Measurements from ENCODE around the gene STK10. TPM values are rescaled to one million over a fixed set of nuclear protein-coding genes. Genes with fewer than 3 reads are reported as not detected.

The STK10 gene
- total RNA-seq, 2 donors from 2014 or later = 403 to 408 TPM

- no peaks in the 10 kb centered on the region for H3K9me3 ChIP-seq (ENCODE audit: control insufficient read depth, low read length, poor library complexity, severe bottlenecking)
- H3K4me3 Mint-ChIP-seq = no peak overlapping the region
- H3K4me1 Mint-ChIP-seq = peaks cover 16% of the 10 kb centered on the region
- DNase-seq (no peak), ATAC-seq (no peak)
- no peaks in the 10 kb centered on the region for H3K27me3 Mint-ChIP-seq
- H3K27ac Mint-ChIP-seq = peak overlapping the region; percentile 73
- peaks cover 10% of the 10 kb centered on the region for H3K36me3 Mint-ChIP-seq (ENCODE audit: low read depth)
These were observed 138.7 kb downstream of the STK10 start for GRCh38 chr5:172049226-172049796.

GRCh38 chr5:172048539-172049101, 139.4 kb downstream of the STK10 start:
- ATAC-seq = no peak
- no peaks in the 10 kb centered on the region for H3K9me3 ChIP-seq (ENCODE audit: control insufficient read depth, low read length, poor library complexity, severe bottlenecking)
- Mint-ChIP-seq H3K4me1 (peaks cover 16% of the 10 kb centered on the region), H3K36me3 (ENCODE audit: low read depth) (peaks cover 10% of the 10 kb centered on the region), H3K27ac (peak overlapping the region; percentile 73), H3K27me3 (no peaks in the 10 kb centered on the region), H3K4me3 (no peak overlapping the region)
- no peak for DNase-seq

GRCh38 chr5:172048170-172048422, 139.9 kb downstream of the STK10 start:
- no peak overlapping the region for H3K4me3 Mint-ChIP-seq
- no peak for ATAC-seq
- DNase-seq = no peak
- peaks cover 16% of the 10 kb centered on the region for H3K4me1 Mint-ChIP-seq
- no peaks in the 10 kb centered on the region for H3K27me3 Mint-ChIP-seq
- no peaks in the 10 kb centered on the region for H3K9me3 ChIP-seq (ENCODE audit: control insufficient read depth, low read length, poor library complexity, severe bottlenecking)
- peaks cover 10% of the 10 kb centered on the region for H3K36me3 Mint-ChIP-seq (ENCODE audit: low read depth)
- peak overlapping the region; percentile 73 for H3K27ac Mint-ChIP-seq

GRCh38 chr5:172046593-172046992, 141.4 kb downstream of the STK10 start:
- H3K9me3 ChIP-seq (ENCODE audit: control insufficient read depth, low read length, poor library complexity, severe bottlenecking) = no peaks in the 10 kb centered on the region
- no peak for DNase-seq
- peaks cover 8% of the 10 kb centered on the region for H3K36me3 Mint-ChIP-seq (ENCODE audit: low read depth)
- H3K27ac Mint-ChIP-seq = no peak overlapping the region
- H3K27me3 Mint-ChIP-seq = no peaks in the 10 kb centered on the region
- H3K4me3 Mint-ChIP-seq = no peak overlapping the region
- no peak for ATAC-seq
- H3K4me1 Mint-ChIP-seq = peaks cover 16% of the 10 kb centered on the region

- no peak for DNase-seq
- no peaks in the 10 kb centered on the region for H3K27me3 Mint-ChIP-seq
- no peak for ATAC-seq
- peaks cover 7% of the 10 kb centered on the region for H3K36me3 Mint-ChIP-seq (ENCODE audit: low read depth)
- H3K27ac Mint-ChIP-seq = peak overlapping the region; percentile 78
- peak overlapping the region; percentile 57 for H3K4me3 Mint-ChIP-seq
- no peaks in the 10 kb centered on the region for H3K9me3 ChIP-seq (ENCODE audit: control insufficient read depth, low read length, poor library complexity, severe bottlenecking)
- H3K4me1 Mint-ChIP-seq = peaks cover 16% of the 10 kb centered on the region
These were observed 142.8 kb downstream of the STK10 start for GRCh38 chr5:172045315-172045632.

- Mint-ChIP-seq H3K4me3 (peak overlapping the region; percentile 57), H3K27ac (peak overlapping the region; percentile 78), H3K36me3 (ENCODE audit: low read depth) (peaks cover 7% of the 10 kb centered on the region), H3K27me3 (no peaks in the 10 kb centered on the region), H3K4me1 (peaks cover 21% of the 10 kb centered on the region)
- no peak for ATAC-seq
- DNase-seq = no peak
- H3K9me3 ChIP-seq (ENCODE audit: control insufficient read depth, low read length, poor library complexity, severe bottlenecking) = no peaks in the 10 kb centered on the region
These were observed 143.3 kb downstream of the STK10 start for GRCh38 chr5:172044631-172045314.

- H3K9me3 ChIP-seq (ENCODE audit: control insufficient read depth, low read length, poor library complexity, severe bottlenecking) = no peaks in the 10 kb centered on the region
- no peaks in the 10 kb centered on the region for H3K27me3 Mint-ChIP-seq
- H3K4me3 Mint-ChIP-seq = peak overlapping the region; percentile 47
- H3K27ac Mint-ChIP-seq = peak overlapping the region; percentile 78
- peaks cover 2% of the 10 kb centered on the region for H3K36me3 Mint-ChIP-seq (ENCODE audit: low read depth)
- H3K4me1 Mint-ChIP-seq = peaks cover 17% of the 10 kb centered on the region
- DNase-seq = no peak
- no peak for ATAC-seq
These were observed 144.2 kb downstream of the STK10 start for GRCh38 chr5:172043865-172044264.

- H3K27ac Mint-ChIP-seq = peak overlapping the region; percentile 78
- H3K4me1 Mint-ChIP-seq = peaks cover 13% of the 10 kb centered on the region
- DNase-seq (no peak), ATAC-seq (peak; percentile 19)
- no peaks in the 10 kb centered on the region for H3K9me3 ChIP-seq (ENCODE audit: control insufficient read depth, low read length, poor library complexity, severe bottlenecking)
- H3K27me3 Mint-ChIP-seq = no peaks in the 10 kb centered on the region
- H3K36me3 Mint-ChIP-seq (ENCODE audit: low read depth) = no peaks in the 10 kb centered on the region
- no peak overlapping the region for H3K4me3 Mint-ChIP-seq
These were observed 145.8 kb downstream of the STK10 start for GRCh38 chr5:172042183-172042582.

- ATAC-seq = no peak
- Mint-ChIP-seq H3K27ac (no peak overlapping the region), H3K4me3 (no peak overlapping the region)
These were observed 149.9 kb downstream of the STK10 start for GRCh38 chr5:172038167-172038566.

GRCh38 chr5:172035049-172035448, 153.0 kb downstream of the STK10 start:
- Mint-ChIP-seq H3K36me3 (ENCODE audit: low read depth) (peaks cover 5% of the 10 kb centered on the region), H3K4me3 (no peak overlapping the region), H3K4me1 (peaks cover 16% of the 10 kb centered on the region), H3K27me3 (no peaks in the 10 kb centered on the region), H3K27ac (peak overlapping the region; percentile 6)
- no peaks in the 10 kb centered on the region for H3K9me3 ChIP-seq (ENCODE audit: control insufficient read depth, low read length, poor library complexity, severe bottlenecking)
- ATAC-seq (no peak), DNase-seq (no peak)

More at GRCh38 chr5:172038167-172038566, 149.9 kb downstream of the STK10 start:
- H3K36me3 Mint-ChIP-seq (ENCODE audit: low read depth) = peaks cover 2% of the 10 kb centered on the region
- no peaks in the 10 kb centered on the region for H3K9me3 ChIP-seq (ENCODE audit: control insufficient read depth, low read length, poor library complexity, severe bottlenecking)
- H3K4me1 Mint-ChIP-seq = peaks cover 18% of the 10 kb centered on the region
- no peaks in the 10 kb centered on the region for H3K27me3 Mint-ChIP-seq
- DNase-seq = no peak

- H3K9me3 ChIP-seq (ENCODE audit: control insufficient read depth, low read length, poor library complexity, severe bottlenecking) = no peaks in the 10 kb centered on the region
- H3K4me1 Mint-ChIP-seq = peaks cover 8% of the 10 kb centered on the region
- ATAC-seq (no peak), DNase-seq (no peak)
- peaks cover 5% of the 10 kb centered on the region for H3K36me3 Mint-ChIP-seq (ENCODE audit: low read depth)
- no peaks in the 10 kb centered on the region for H3K27me3 Mint-ChIP-seq
- H3K27ac Mint-ChIP-seq = no peak overlapping the region
- H3K4me3 Mint-ChIP-seq = no peak overlapping the region
These were observed 156.0 kb downstream of the STK10 start for GRCh38 chr5:172031894-172032461.

GRCh38 chr5:172029876-172030275, 158.1 kb downstream of the STK10 start:
- no peak for DNase-seq
- H3K4me1 Mint-ChIP-seq = peaks cover 3% of the 10 kb centered on the region
- H3K9me3 ChIP-seq (ENCODE audit: control insufficient read depth, low read length, poor library complexity, severe bottlenecking) = no peaks in the 10 kb centered on the region
- no peaks in the 10 kb centered on the region for H3K27me3 Mint-ChIP-seq
- peaks cover 5% of the 10 kb centered on the region for H3K36me3 Mint-ChIP-seq (ENCODE audit: low read depth)
- no peak overlapping the region for H3K27ac Mint-ChIP-seq
- ATAC-seq = no peak
- H3K4me3 Mint-ChIP-seq = no peak overlapping the region

- ATAC-seq (no peak), DNase-seq (no peak)
- H3K27me3 Mint-ChIP-seq = no peaks in the 10 kb centered on the region
- H3K4me1 Mint-ChIP-seq = no peaks in the 10 kb centered on the region
- peaks cover 5% of the 10 kb centered on the region for H3K36me3 Mint-ChIP-seq (ENCODE audit: low read depth)
- H3K9me3 ChIP-seq (ENCODE audit: control insufficient read depth, low read length, poor library complexity, severe bottlenecking) = no peaks in the 10 kb centered on the region
- H3K27ac Mint-ChIP-seq = no peak overlapping the region
- H3K4me3 Mint-ChIP-seq = no peak overlapping the region
These were observed 159.9 kb downstream of the STK10 start for GRCh38 chr5:172028167-172028566.

Data from T-helper 17 cell (primary cell).